Kidney (tissue), 14 donors: ENCODE data around the gene HRH2. TPM values are rescaled to one million over a fixed set of nuclear protein-coding genes. Genes with fewer than 3 reads are reported as not detected.
A peak's percentile ranks its signal among the peaks of the same experiment; 100 is the strongest.

Source experiments
- DNase-seq, 5 donors: peaks; one replicate each; pipeline ENCODE4 v3.0.0-alpha.2; 2013 to 2020
- FAIRE-seq: peaks from 2 replicates; lab custom pipeline; 2012; peaks lifted over from hg19 to GRCh38; lab: Jason Lieb, UNC
- H3K27ac ChIP-seq, 2 donors: one replicate each; pipeline ENCODE4 v1.7.0; 2013; ENCODE audit warnings: low read depth in 2 of 2, low read length in 2 of 2, inconsistent platforms in 1 of 2
- H3K27me3 ChIP-seq: one replicate; pipeline ENCODE4 v1.7.1; 2013; ENCODE audit warnings: low read length, inconsistent platforms; ENCODE audit not compliant: control insufficient read depth, insufficient read depth
- H3K36me3 ChIP-seq, 3 donors: one replicate each; pipeline versions ENCODE4 v1.7.0 to v1.7.1; 2013; ENCODE audit warnings: low read length in 3 of 3, control low read depth in 1 of 3, inconsistent platforms in 1 of 3; ENCODE audit not compliant: insufficient read depth in 3 of 3, control insufficient read depth in 2 of 3
- H3K4me1 ChIP-seq, 3 donors: one replicate each; pipeline versions ENCODE4 v1.7.0 to v1.7.1; 2013; ENCODE audit warnings: low read length in 3 of 3, inconsistent platforms in 1 of 3, low read depth in 1 of 3; ENCODE audit not compliant: control insufficient read depth in 2 of 3, insufficient read depth in 2 of 3
- H3K4me3 ChIP-seq, 3 donors: one replicate each; pipeline versions ENCODE4 v1.7.0 to v1.8.1; 2013; ENCODE audit warnings: low read length in 3 of 3, control low read depth in 1 of 3, inconsistent platforms in 1 of 3
- H3K9ac ChIP-seq, 3 donors: one replicate each; pipeline versions ENCODE4 v1.7.0 to v1.7.1; 2013; ENCODE audit warnings: low read length in 3 of 3, control low read depth in 1 of 3, inconsistent platforms in 1 of 3
- H3K9me3 ChIP-seq, 3 donors: one replicate each; pipeline versions ENCODE4 v1.7.0 to v1.7.1; 2013; ENCODE audit warnings: low read length in 3 of 3, control low read depth in 1 of 3, inconsistent platforms in 1 of 3; ENCODE audit not compliant: control insufficient read depth in 2 of 3, insufficient read depth in 1 of 3
- CTCF ChIP-seq: IDR thresholded peaks from 3 replicates; pipeline ENCODE4 v1.5.1; 2012; ENCODE audit warnings: mild to moderate bottlenecking, moderate library complexity, borderline replicate concordance; ENCODE audit not compliant: insufficient read depth; ENCODE audit errors: extremely low read depth
- intact Hi-C: fragments of 100-400 bp; cut with DNase I; formaldehyde crosslinking; loops from one replicate; pipeline ENCODE4 v1.11.1; 2022
- polyA plus RNA-seq: library from polyadenylated mRNA; stranded (reverse); fragments of 350-450 nt; fragmentation: Illumina TruSeq; extraction: RNeasy Lipid Tissue Mini Kit (QIAGEN cat#74804); gene quantifications from one replicate; pipeline ENCODE4 v1.2.3, GENCODE V29; 2014; ENCODE audit warnings: low read depth, low replicate concordance; ENCODE audit not compliant: insufficient read depth
- total RNA-seq: library from RNA; stranded (reverse); fragmentation: NEBNext Ultra II Directional; extraction: Animal tissue kit (Norgen Biotek cat#: 25700); gene quantifications from one replicate; pipeline ENCODE4 v1.2.1, GENCODE V29; 2021
- donor health status: control.
- donor health status: control.
- donor health status: control.
- donor health status: control.
- donor health status: control.
- donor health status: DM: yes; HTN: yes; CAD: no.
- donor health status: Normal renal cell carcinoma (clear cell type).

HRH2 gene
- total and polyA plus RNA-seq, 2 donors from 2014 or later: 1.9 to 10.6 TPM

DNA sequence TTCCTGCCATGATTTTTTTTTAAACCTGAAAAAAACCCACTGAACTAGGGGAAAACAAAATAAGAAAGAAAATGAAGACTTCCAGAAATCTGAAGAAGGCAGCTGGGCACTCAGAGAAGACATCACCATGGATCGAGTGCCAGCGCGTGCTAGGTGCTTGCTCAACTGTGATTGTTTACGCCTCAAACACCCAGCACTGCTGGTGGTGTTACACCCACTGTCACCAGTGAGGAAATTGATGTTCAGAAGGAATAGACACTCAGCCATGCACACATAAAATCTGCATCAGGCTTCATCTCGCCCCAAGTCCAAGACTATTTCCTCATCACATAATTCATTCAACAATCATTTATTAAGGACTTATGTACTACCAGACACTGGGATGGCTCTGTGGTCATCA, 82.1 kb downstream of the HRH2 start:
- no peak for TF ChIP-seq CTCF
- H3K27ac ChIP-seq: no peak overlapping the region
- no peak overlapping the region for H3K4me3 ChIP-seq
- DNase-seq (no peak), FAIRE-seq (no peak)
- intact Hi-C loops: no loop called here
- no peaks in the 10 kb centered on the region for H3K36me3 ChIP-seq
- H3K9ac ChIP-seq: no peak overlapping the region
- no peaks in the 10 kb centered on the region for H3K27me3 ChIP-seq
- H3K4me1 ChIP-seq: no peaks in the 10 kb centered on the region
- H3K9me3 ChIP-seq: no peaks in the 10 kb centered on the region

- Histone ChIP-seq H3K4me1 (no peaks in the 10 kb centered on the region), H3K27ac (no peak overlapping the region), H3K9ac (no peak overlapping the region), H3K9me3 (no peaks in the 10 kb centered on the region), H3K27me3 (no peaks in the 10 kb centered on the region), H3K4me3 (no peak overlapping the region), H3K36me3 (no peaks in the 10 kb centered on the region)
- intact Hi-C loops: no loop called here
- no peak for TF ChIP-seq CTCF
- no peak for FAIRE-seq
- DNase-seq: no peak
Measured at GRCh38 chr5:175741556-175741955, 83.7 kb downstream of the HRH2 start.

DNA sequence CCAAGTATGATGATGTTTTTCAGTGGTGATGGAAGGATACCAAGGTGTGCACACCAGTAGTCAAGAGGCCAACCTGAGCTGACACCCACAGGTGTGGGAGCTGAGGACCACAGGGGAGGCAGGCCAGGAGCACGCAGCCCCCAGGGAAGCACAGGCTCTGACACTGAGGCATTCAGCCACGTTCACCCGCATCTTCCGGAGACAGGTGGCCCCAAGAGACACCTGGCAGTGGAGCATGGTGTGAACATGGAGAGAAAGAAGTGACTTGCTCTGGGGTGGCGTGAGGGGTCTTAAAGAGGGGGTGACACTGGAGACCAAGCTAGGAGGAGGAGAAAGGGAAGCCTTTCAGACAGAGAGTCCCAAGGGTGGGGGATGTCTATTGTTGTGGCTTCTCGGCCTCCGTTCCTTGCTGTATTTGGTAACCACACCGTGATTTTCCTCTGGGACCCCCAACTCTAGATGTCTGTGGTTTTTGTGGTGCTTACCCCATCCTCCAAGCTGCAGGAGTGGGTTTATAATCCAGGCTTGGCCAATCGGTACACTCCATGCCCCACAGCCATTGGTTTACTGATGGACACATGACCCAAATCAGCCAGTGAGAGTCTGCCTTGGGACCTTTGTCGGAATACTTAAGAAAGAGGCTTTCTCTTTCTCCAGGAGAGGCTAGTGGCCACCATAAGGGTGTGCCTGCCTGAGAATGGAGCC, 84.6 kb downstream of the HRH2 start:
- no peak overlapping the region for H3K27ac ChIP-seq
- H3K36me3 ChIP-seq: no peaks in the 10 kb centered on the region
- intact Hi-C loops: no loop called here
- no peak for TF ChIP-seq CTCF
- FAIRE-seq (no peak), DNase-seq (peak in 1 of 5 donors; percentile 21)
- no peaks in the 10 kb centered on the region for H3K27me3 ChIP-seq
- no peaks in the 10 kb centered on the region for H3K4me1 ChIP-seq
- no peaks in the 10 kb centered on the region for H3K9me3 ChIP-seq
- no peak overlapping the region for H3K9ac ChIP-seq
- H3K4me3 ChIP-seq: no peak overlapping the region
